K562 (cell line): ENCODE measurements around the gene LIX1. TPM values are rescaled to one million over a fixed set of nuclear protein-coding genes. Genes with fewer than 3 reads are reported as not detected.

Experiments used
- ATAC-seq: fragments of 200-7000 bp; cut with Tn5 transposase; 3 replicates; pipeline ENCODE4 v1.9.1; 2020; ENCODE audit warnings: moderate library complexity
- BruUV-seq: library from RNA; stranded (reverse); fragments of 400-500 nt; replicated peaks from 2 replicates; lab custom pipeline; 2021; lab: Mats Ljungman, UMichigan
- CTCF ChIA-PET: fragments of 300-600 bp; formaldehyde crosslinking; extraction: SDS; loops from one replicate; lab custom pipeline; 2021; ENCODE audit warnings: low intra/inter-chr PET ratio; lab: Yijun Ruan, JAX
- POLR2A ChIA-PET: fragments of 300-600, 350-650 bp; sonication (Branson Sonifier 250); formaldehyde crosslinking; extraction: SDS; loops from one replicate; lab custom pipeline; 2021; ENCODE audit warnings: antibody characterized with exemption, inconsistent platforms; lab: Yijun Ruan, JAX
- DNase-seq, 4 experiments: peaks; one replicate each; pipeline versions ENCODE4 v3.0.0 to v3.0.0-alpha.2; 2011 to 2018; ENCODE audit warnings: low spot score in 3 of 4, mixed read lengths in 3 of 4; ENCODE audit errors: extremely low read depth in 1 of 4
- FAIRE-seq: peaks from 2 replicates; lab custom pipeline; 2011; peaks lifted over from hg19 to GRCh38; lab: Jason Lieb, UNC
- H2AFZ ChIP-seq: 2 replicates; pipeline ENCODE4 v1.6.0; 2011; ENCODE audit warnings: low read depth, low read length, control low read depth, inconsistent platforms
- H3K27ac ChIP-seq: fragments of 200-600 bp; 3 replicates; pipeline ENCODE4 v1.8.0; 2011; ENCODE audit warnings: low read depth, mild to moderate bottlenecking, control low read depth, inconsistent platforms, low read length, moderate library complexity, mixed read lengths; ENCODE audit errors: extremely low read depth
- H3K27me3 ChIP-seq, 2 experiments: fragments of 300-600 bp in 1 of 2; 2 replicates in 1 of 2; 3 replicates in 1 of 2; pipeline versions ENCODE4 v1.6.0 to v1.8.0; 2011; ENCODE audit warnings: inconsistent platforms in 2 of 2, low read length in 2 of 2, mild to moderate bottlenecking in 1 of 2, mixed read lengths in 1 of 2, moderate library complexity in 1 of 2; ENCODE audit not compliant: control insufficient read depth in 2 of 2, insufficient read depth in 2 of 2
- H3K36me3 ChIP-seq: fragments of 300-600 bp; 3 replicates; pipeline ENCODE4 v1.8.0; 2011; ENCODE audit warnings: mild to moderate bottlenecking, low read length, inconsistent platforms; ENCODE audit not compliant: control insufficient read depth, insufficient read depth
- H3K4me1 ChIP-seq, 2 experiments: fragments of 200-600 bp in 1 of 2; replicated peaks in 1 of 2; 2 replicates in 1 of 2; 3 replicates in 1 of 2; pipeline versions ENCODE4 v1.5.1 to v1.8.0; 2011; ENCODE audit warnings: inconsistent platforms in 2 of 2, low read length in 2 of 2, mild to moderate bottlenecking in 1 of 2, mixed read lengths in 1 of 2, moderate library complexity in 1 of 2; ENCODE audit not compliant: control insufficient read depth in 2 of 2, insufficient read depth in 2 of 2
- H3K4me2 ChIP-seq: 2 replicates; pipeline ENCODE4 v1.6.1; 2011; ENCODE audit warnings: low read length, control low read depth, inconsistent platforms, mixed read lengths; ENCODE audit not compliant: insufficient read depth
- H3K4me3 ChIP-seq: fragments of 200-600 bp; sonication (generic), shearing (Covaris generic); 2 replicates; pipeline ENCODE4 v1.5.1; 2016; ENCODE audit warnings: control low read depth, inconsistent platforms
- H3K79me2 ChIP-seq: fragments of 200-600 bp; 3 replicates; pipeline ENCODE4 v1.8.0; 2011; ENCODE audit warnings: low read length, inconsistent platforms; ENCODE audit not compliant: control insufficient read depth, insufficient read depth
- H3K9ac ChIP-seq, 2 experiments: 2 replicates each; pipeline versions ENCODE4 v1.6.0 to v1.6.1; 2011; ENCODE audit warnings: low read depth in 2 of 2, low read length in 2 of 2, control low read depth in 1 of 2, inconsistent platforms in 1 of 2, mild to moderate bottlenecking in 1 of 2, mixed read lengths in 1 of 2; ENCODE audit not compliant: insufficient read depth in 1 of 2
- H3K9me1 ChIP-seq: one replicate; pipeline ENCODE4 v1.6.0; 2011; ENCODE audit warnings: inconsistent platforms, mild to moderate bottlenecking, low read length, moderate library complexity; ENCODE audit not compliant: control insufficient read depth, insufficient read depth
- H3K9me3 ChIP-seq: replicated peaks from 2 replicates; pipeline ENCODE4 v1.5.1; 2011; ENCODE audit warnings: low read depth, low read length, inconsistent platforms; ENCODE audit not compliant: control insufficient read depth, insufficient read depth
- H4K20me1 ChIP-seq: replicated peaks from 2 replicates; pipeline ENCODE4 v1.6.1; 2011; ENCODE audit warnings: low read length, inconsistent platforms, mixed read lengths; ENCODE audit not compliant: control insufficient read depth, insufficient read depth
- BRF1 ChIP-seq: IDR thresholded peaks from 3 replicates; pipeline ENCODE4 v1.6.1; 2011; ENCODE audit warnings: borderline replicate concordance, mild to moderate bottlenecking; ENCODE audit not compliant: insufficient read length; ENCODE audit errors: extremely low read depth
- DACH1 ChIP-seq: fragments of 450-650 bp; IDR thresholded peaks from 2 replicates; pipeline ENCODE4 v1.6.1; 2018; ENCODE audit not compliant: partially characterized antibody
- ETS1 ChIP-seq: conservative IDR thresholded peaks from 2 replicates; pipeline ENCODE4 v1.6.1; 2011; ENCODE audit warnings: low read depth, mild to moderate bottlenecking, low read length; ENCODE audit not compliant: control insufficient read depth
- GTF2A2 ChIP-seq: IDR thresholded peaks from 2 replicates; pipeline ENCODE4 v1.6.1; 2016; ENCODE audit warnings: mild to moderate bottlenecking, missing genetic modification characterization, missing compliant biosample characterization
- HIVEP1 ChIP-seq: fragments of 250-450 bp; sonication (Bioruptor Pico); IDR thresholded peaks from 2 replicates; pipeline ENCODE4 v1.4.0; 2020; ENCODE audit warnings: mild to moderate bottlenecking
- IRF2 ChIP-seq: sonication (generic); formaldehyde crosslinking; IDR thresholded peaks from 2 replicates; pipeline ENCODE4 v1.8.1; 2022; ENCODE audit warnings: mild to moderate bottlenecking, missing genetic modification reagents
- JUNB ChIP-seq: fragments of 450-650 bp; formaldehyde crosslinking; conservative IDR thresholded peaks from 2 replicates; pipeline ENCODE4 v1.4.0; 2020; ENCODE audit warnings: mild to moderate bottlenecking
- MYC ChIP-seq, 2 experiments: fragments of 250-450 bp in 1 of 2; sonication (Bioruptor Pico) in 1 of 2; IDR thresholded peaks; 2 replicates each; pipeline versions ENCODE4 v1.5.1 to v1.6.1; 2012 to 2021; ENCODE audit warnings: low read depth in 2 of 2, borderline replicate concordance in 1 of 2, improper control_type of control experiment in 1 of 2, low read length in 1 of 2, mild to moderate bottlenecking in 1 of 2, moderate library complexity in 1 of 2
- MYNN ChIP-seq, 2 experiments: sonication (generic); formaldehyde crosslinking in 1 of 2; IDR thresholded peaks; 2 replicates each; pipeline versions ENCODE4 v1.5.0 to v1.6.1; 2016 to 2020; ENCODE audit warnings: antibody characterized with exemption in 1 of 2, missing genetic modification reagents in 1 of 2
- NEUROD1 ChIP-seq: fragments of 150-350 bp; IDR thresholded peaks from 2 replicates; pipeline ENCODE4 v1.6.1; 2014; ENCODE audit warnings: borderline replicate concordance, low read length, low read depth; ENCODE audit not compliant: partially characterized antibody
- PCBP2 ChIP-seq: fragments of 200-400 bp; formaldehyde crosslinking; IDR thresholded peaks from 2 replicates; pipeline ENCODE4 v1.6.1; 2018; ENCODE audit warnings: low read length, low read depth, mild to moderate bottlenecking, moderate library complexity; ENCODE audit not compliant: poor library complexity, severe bottlenecking
- PTTG1 ChIP-seq: fragments of 450-650 bp; IDR thresholded peaks from 2 replicates; pipeline ENCODE4 v1.6.1; 2016; ENCODE audit warnings: low read depth, mild to moderate bottlenecking, missing genetic modification characterization, missing compliant biosample characterization
- RAD51 ChIP-seq: fragments of 450-650 bp; IDR thresholded peaks from 2 replicates; pipeline ENCODE4 v1.7.1; 2016; ENCODE audit warnings: low read depth, mild to moderate bottlenecking, borderline replicate concordance
- SAFB ChIP-seq: fragments of 200-400 bp; formaldehyde crosslinking; IDR thresholded peaks from 2 replicates; pipeline ENCODE4 v1.6.1; 2017; ENCODE audit warnings: low read depth, low read length, borderline replicate concordance
- SETDB1 ChIP-seq: IDR thresholded peaks from one replicate; pipeline ENCODE4 v1.6.1; 2012; ENCODE audit warnings: low read length, control low read depth, inconsistent platforms
- TAL1 ChIP-seq: fragments of 450-650 bp; IDR thresholded peaks from 2 replicates; pipeline ENCODE4 v1.6.1; 2016; ENCODE audit warnings: mild to moderate bottlenecking
- THRA ChIP-seq: fragments of 450-650 bp; IDR thresholded peaks from 2 replicates; pipeline ENCODE4 v1.6.1; 2017; ENCODE audit warnings: mild to moderate bottlenecking, moderate library complexity
- THRAP3 ChIP-seq: fragments of 450-650 bp; IDR thresholded peaks from 2 replicates; pipeline ENCODE4 v1.6.1; 2016; ENCODE audit warnings: mild to moderate bottlenecking, inconsistent platforms, borderline replicate concordance
- in situ Hi-C: fragments of 300-500 bp; cut with MboI; formaldehyde crosslinking; loops from 4 replicates; pipeline ENCODE4 v1.15.0; 2018; ENCODE audit warnings: inconsistent platforms, mixed read lengths
- intact Hi-C: fragments of 100-400 bp; cut with micrococcal nuclease; formaldehyde crosslinking; loops from 2 replicates; pipeline ENCODE4 v1.14.2; 2022
- polyA plus RNA-seq, 8 experiments: library from polyadenylated mRNA; depleted of rRNA in 4 of 8; stranded (reverse) in 5 of 8; unstranded in 3 of 8; fragments of >200 nt; fragmentation: Nextera tagmentation in 2 of 8; fragmentation: Illumina TruSeq in 1 of 8; extraction: Ambion mirVana in 2 of 8; extraction: Trizol in 1 of 8; gene quantifications; 2 replicates each; pipeline versions ENCODE4 v1.2.1 to v1.2.3, GENCODE V29; 2011 to 2014; ENCODE audit warnings: inconsistent platforms in 1 of 8, missing spikeins in 1 of 8
- total RNA-seq, 7 experiments: library from RNA; depleted of rRNA in 6 of 7; stranded (reverse); fragments of >200 nt in 6 of 7; fragmentation: Illumina TruSeq in 2 of 7; extraction: Trizol in 2 of 7; gene quantifications; 2 replicates each; pipeline versions ENCODE4 v1.2.1 to v1.2.3, GENCODE V29; 2011 to 2021; ENCODE audit warnings: low replicate concordance in 1 of 7

The LIX1 gene
- total and polyA plus RNA-seq, 9 of the 15 experiments (the other 6 are each of a cell fraction or from before 2014, with no cell fraction given) = 0.01 to 0.18 TPM; not detected in 7

- H3K9me3 ChIP-seq = no peaks in the 10 kb centered on the region
- no peak overlapping the region for H2AFZ ChIP-seq
- FAIRE-seq = no peak
- no peak overlapping the region for H3K4me3 ChIP-seq
- POLR2A ChIA-PET = no interaction called here
- intact Hi-C loops = loop anchor here (5.0 to 10.0 kb wide), 4 partner anchors 103 to 820 kb away; no protein-coding TSS in a partner anchor
- H3K9me1 ChIP-seq = no peaks in the 10 kb centered on the region
- peaks cover 87% of the 10 kb centered on the region for H3K36me3 ChIP-seq
- ATAC-seq = no peak
- in situ Hi-C loops = loop anchor here (5.0 to 10.0 kb wide), 3 partner anchors 288 to 560 kb away; partner anchors contain the start of gene ERAP2
- H3K27me3 ChIP-seq = no peaks in the 10 kb centered on the region
- CTCF ChIA-PET = no interaction called here
- H3K4me1 ChIP-seq = no peaks in the 10 kb centered on the region
- H4K20me1 ChIP-seq = no peaks in the 10 kb centered on the region
- H3K27ac ChIP-seq = no peak overlapping the region
- DNase-seq = no peak
- H3K4me2 ChIP-seq = no peak overlapping the region
- H3K79me2 ChIP-seq = peaks cover 4% of the 10 kb centered on the region; the same call in 1 of the 3 replicates
- BruUV-seq = no TSS peak
- no peak overlapping the region for H3K9ac ChIP-seq
- TF ChIP-seq TAL1 (no peak), THRA (no peak), PCBP2 (no peak), GTF2A2 (tag) (no peak), MYNN (IDR thresholded peaks at IDR 0.05) (no peak), MYNN (CRISPR knock-in tag; IDR thresholded peaks at IDR 0.05) (no peak), THRAP3 (no peak), JUNB (CRISPR knock-in tag) (no peak), RAD51 (no peak), SETDB1 (no peak), HIVEP1 (CRISPR knock-in tag) (no peak), NEUROD1 (no peak), BRF1 (no peak), ETS1 (no peak), SAFB (no peak), PTTG1 (tag) (no peak), MYC (IDR thresholded peaks at IDR 0.05; ENCODE audit: low read depth, low read length) (no peak), MYC (CRISPR knock-in tag; IDR thresholded peaks at IDR 0.05; ENCODE audit: borderline replicate concordance, low read depth) (no peak), IRF2 (CRISPR knock-in tag) (no peak), DACH1 (no peak)
Measured at GRCh38 chr5:97164846-97165245, 22.4 kb upstream of the LIX1 start.
